CD4-positive, alpha-beta T cell treated with Interleukin-12 subunit alpha and Interleukin-12 subunit beta, for 1 hour (primary cell): Measurements from ENCODE around the gene BRAF.
"Not testable (repeated sequence)": the region's sequence is repeated elsewhere in the genome, so short reads cannot be mapped to it uniquely, and the experiment has no call there.

Experiments
- DNase-seq: peaks from one replicate; pipeline ENCODE4 v3.0.0-alpha.2; 2020

BRAF gene

DNA sequence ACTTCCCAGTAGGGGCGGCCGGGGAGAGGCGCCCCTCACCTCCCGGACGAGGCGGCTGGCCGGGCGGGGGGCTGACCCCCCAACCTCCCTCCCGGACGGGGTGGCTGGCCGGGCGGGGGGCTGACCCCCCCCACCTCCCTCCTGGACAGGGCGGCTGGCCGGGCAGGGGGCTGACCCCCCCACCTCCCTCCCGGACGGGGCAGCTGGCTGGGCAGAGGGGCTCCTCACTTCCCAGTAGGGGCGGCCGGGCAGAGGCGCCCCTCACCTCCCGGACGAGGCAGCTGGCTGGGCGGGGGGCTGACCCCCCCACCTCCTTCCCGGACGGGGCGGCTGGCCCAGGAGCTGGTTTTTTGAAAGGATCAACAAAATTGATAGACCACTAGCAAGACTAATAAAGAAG is 161.6 kb downstream of the BRAF start:
- DNase-seq, result not testable (repeated sequence)

DNA sequence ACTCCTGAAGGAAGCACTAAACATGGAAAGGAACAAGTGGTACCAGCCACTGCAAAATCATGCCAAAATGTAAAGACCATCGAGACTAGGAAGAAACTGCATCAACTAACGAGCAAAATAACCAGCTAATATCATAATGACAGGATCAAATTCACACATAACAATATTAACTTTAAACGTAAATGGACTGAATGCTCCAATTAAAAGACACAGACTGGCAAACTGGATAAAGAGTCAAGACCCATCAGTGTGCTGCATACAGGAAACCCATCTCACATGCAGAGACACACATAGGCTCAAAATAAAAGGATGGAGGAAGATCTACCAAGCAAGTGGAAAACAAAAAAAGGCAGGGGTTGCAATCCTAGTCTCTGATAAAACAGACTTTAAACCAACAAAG is 163.4 kb downstream of the BRAF start:
- DNase-seq, result not testable (repeated sequence)

DNA sequence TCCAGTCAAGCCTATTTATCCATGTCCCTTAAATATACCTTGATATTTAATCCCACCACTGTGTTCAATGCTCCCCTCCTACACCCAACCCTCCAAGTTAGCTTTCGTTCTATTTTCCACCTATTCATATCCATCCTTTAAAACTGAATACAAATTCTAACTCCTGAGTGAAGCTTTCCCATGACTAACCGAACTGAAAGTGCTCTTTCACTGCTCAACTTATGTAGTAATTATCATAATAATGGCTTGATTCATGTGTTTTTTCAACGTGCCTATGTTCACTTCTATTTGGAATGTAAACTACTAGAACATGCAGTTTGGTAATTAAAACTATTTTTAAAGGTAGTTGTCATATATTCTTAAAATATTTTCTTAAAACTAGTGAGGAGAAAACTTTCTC is 170.2 kb downstream of the BRAF start:
- DNase-seq, result no peak

DNA sequence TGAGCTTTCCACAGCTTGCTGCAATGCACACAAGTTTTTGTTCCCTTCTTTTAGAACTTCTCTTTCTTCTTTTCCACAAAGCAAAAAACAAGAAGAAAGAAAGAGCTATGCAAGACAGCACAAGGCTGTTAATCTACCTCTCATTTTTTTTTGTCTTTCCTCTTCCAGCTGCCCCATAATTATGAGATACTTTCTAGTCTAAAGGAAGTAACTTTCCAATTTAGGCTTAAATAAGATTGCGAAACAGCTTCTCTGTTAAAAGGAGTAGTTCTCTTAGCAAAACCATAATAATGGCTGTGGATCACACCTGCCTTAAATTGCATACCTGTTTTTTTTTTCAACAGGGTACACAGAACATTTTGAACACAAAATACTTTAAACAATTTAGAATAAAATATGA is 172.2 kb downstream of the BRAF start:
- DNase-seq, result no peak

DNA sequence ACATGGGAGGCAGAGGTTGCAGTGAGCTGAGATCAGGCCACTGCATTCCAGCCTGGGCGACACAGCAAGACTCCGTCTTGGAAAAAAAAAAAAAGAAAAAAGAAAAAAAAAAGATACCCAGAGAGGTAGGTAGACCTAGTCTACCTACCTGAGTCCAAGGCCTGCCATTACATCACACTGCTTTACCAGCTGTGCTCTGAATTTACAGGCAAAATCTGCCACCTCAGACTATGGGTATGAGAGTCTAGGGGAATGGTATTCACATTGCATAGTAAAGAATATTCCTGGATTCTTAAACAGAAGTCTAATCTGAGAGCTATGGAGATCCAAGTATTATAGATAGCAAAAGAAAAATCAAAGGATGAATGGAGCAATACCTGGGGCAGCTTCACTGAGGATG is 178.0 kb downstream of the BRAF start:
- no peak for DNase-seq

DNA sequence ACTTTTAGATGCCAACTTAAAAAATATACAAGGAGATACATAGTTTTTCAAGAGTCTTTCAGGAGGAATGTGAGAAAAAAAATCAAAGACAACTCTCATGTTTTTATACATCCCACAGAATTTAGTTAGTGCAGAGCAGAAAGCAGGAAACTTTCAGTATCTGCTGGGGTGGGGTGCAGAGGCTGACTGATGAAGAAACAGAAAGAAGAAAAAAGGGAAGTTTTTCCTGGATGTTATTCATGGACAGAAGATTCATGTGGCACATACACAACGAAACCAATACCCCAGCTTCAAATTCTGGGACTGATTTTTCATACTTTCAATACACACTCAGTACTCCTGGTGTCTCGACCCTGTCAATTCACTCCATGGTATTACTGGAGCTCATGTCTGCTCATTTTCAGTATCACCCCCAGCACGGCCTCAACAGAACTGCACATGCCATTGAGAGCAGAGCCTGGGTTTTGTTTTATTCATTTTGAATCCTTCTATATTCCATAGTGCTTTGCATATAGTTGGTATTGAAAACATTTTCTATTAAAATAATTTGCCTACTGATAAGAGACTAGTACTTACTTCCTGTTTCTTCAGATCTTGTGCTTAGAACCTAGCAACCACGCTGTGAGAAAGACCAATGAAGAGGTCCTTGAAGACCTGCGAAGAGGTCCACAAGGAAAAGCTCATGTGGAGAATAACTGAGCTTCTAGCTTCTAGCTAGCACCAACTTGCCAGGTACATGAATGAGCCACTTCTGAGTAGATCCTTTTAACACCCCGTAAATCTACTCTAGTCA is 179.3 kb downstream of the BRAF start:
- DNase-seq, result no peak

DNA sequence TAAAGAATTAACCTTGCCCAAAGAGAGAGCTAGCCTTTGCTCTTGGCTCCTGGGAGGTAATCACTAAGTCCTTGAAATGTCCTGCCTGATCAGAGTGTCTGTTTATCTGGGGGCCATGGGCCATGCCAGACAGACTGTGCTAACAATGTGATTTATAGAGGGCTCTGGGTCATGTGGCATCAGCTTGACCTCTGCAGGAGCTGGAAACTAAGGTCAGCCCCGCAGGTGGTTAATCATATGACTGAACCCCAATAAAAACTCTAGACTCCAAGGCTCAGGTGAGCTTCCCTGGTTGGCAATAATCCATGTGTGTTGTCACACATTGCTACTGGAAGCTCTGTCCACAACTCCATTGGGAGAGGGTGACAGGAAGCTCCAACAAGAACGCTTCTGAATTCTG is 180.7 kb downstream of the BRAF start:
- no peak for DNase-seq

DNA sequence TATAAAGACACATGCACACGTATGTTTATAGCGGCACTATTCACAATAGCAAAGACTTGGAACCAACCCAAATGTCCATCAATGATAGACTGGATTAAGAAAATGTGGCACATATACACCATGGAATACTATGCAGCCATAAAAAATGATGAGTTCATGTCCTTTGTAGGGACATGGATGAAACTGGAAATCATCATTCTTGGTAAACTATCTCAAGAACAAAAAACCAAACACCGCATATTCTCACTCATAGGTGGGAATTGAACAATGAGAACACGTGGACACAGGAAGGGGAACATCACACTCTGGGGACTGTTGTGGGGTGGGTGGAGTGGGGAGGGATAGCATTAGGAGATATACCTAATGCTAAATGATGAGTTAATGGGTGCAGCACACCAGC is 181.5 kb downstream of the BRAF start:
- DNase-seq, result not testable (repeated sequence)

DNA sequence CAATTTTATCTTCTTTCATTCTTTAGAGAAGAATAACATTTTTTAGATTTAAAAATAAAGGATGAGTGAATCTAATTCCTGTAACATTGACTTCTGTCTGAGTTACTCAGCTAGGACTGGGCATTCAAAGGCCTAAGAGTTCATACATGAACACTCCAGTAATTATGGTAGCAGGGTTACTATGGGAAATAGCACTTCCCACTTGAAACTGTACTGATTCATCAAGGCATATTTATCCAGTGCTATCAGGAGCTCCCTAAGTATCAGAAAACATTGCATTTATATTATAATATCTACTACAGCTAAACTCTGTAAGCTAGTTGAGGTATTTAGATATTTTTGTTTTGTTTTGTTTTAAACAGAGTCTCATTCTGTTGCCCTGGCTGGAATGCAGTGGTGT is 186.4 kb downstream of the BRAF start:
- no peak for DNase-seq

DNA sequence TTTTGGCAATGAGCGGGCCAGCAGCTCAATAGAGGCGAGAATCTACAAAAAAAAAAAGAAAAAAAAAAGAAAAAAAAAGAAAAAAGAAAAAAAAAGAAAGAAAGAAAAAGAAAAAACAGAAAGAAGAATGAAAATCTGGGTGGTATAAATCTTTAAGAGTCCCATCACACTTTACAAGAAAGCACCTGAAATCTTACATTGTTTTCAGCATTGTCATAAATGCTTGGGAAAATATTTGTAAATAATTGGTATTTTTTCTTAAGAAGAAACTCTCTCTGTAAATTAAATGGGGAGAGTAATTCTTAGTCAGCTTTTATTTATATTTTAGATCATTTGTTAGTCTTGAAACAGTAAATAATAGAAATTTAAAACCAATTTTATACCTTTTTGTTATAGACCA is 190.0 kb downstream of the BRAF start:
- no peak for DNase-seq

DNA sequence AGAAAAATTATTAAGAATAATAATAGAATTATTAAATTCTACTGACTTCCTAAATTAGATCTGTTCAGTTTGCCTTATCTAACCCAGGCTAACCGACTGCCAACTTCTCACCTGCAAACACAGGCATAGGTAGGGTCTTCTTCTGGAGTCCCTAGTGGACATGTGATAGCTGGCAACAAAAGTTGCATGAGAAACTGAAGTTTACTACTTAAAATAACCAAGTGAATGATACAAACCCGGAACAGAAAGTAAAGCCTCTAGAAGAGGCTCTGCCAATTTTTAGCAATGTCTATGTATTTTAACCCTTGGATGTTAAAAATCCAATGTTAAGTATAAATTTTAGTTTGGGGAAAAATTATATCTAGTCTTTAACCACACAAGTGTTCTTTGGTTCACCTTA is 190.6 kb downstream of the BRAF start:
- DNase-seq, result no peak

DNA sequence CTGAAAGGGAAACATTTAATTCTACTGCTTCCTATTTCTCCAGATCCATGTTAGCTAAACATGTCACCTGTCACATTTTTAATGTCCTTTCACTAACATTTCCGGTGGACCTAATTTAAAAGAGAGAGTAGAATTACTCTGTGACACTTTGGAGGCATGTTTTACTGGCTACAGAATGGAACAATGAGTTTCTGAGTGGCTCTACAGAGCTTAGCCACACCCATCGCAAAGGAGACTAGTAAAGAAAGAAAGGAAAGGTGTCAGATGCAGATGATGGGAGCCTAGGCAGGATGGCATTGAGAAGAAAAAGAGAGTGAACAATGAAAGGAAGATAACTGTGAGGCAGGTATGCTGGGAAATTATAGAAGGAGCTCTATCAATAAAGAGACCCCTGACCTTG is 192.3 kb downstream of the BRAF start:
- DNase-seq, result no peak

DNA sequence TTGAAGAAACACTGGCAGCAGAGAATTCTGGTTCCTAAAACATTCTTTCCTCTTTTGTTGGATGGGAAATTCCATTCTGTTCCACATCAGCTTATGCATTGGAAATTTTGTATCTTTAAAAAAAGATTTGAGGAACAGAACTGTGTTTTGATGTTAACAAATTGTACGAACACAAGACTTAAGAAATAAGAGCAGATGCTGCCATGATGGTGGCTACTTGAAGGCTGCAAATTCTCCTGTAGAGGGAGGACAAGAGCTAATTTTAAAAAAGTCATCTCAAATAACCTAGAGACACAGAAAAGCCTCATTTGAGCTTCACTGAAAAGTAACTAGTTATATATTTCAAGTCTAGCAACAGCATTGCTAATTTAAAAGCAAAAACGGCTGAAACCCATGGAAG is 198.4 kb downstream of the BRAF start:
- no peak for DNase-seq

DNA sequence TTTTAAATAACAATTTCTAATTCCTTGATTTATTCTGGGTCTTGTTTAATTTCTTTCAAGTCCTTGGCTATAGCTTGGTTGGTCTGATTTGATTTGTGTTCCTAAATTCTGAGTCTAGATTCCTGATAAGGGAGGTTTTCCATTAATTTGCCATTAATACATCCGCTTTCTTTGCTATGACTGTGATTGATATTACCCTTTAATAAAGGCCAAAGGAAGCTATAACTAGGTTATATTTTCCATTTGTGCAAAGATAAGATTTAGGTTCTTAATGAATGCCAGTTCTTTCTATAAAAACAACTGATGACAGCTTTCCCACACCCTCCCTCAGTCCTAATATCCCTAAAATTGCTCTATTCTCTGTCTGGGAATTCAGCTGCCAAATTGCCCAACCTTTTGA is 200.0 kb downstream of the BRAF start:
- no peak for DNase-seq

DNA sequence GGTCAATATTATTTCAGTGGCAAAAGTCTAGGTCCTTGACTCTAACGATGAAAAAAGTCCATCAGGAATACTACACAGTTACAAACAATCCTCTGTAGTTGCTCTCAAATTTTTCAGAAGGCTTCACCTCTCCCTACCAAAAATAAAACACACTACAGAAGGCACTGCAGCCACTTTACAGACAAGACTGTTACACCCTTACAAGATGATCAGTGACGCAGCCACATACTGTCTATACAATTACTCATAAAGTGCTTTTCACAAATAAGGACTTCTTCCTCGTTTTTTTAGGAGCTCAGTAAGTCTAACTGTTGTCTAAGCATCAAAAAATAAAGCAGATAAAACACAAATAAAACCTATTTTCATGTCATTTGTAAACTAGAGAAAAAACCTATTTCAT is 201.2 kb downstream of the BRAF start:
- no peak for DNase-seq

DNA sequence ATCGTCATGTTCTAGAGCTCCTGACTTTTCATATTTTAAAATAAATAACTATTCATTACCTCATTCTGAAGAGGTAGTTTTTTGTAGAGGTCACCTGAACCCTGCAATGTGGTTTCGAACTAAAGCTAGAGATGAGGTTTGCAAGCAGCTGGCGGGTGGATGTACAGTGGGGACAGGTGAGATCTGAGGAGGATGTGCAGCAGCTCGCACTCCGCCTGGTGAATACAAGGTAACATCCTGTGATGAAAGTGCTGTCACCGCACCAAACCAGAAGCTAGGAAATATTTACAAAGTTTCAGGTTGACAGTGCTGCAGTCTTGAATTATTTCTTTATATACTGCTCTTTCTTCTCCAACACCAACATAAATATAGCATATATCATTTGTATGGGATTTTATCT is 201.7 kb downstream of the BRAF start:
- DNase-seq, result peak; percentile 34

DNA sequence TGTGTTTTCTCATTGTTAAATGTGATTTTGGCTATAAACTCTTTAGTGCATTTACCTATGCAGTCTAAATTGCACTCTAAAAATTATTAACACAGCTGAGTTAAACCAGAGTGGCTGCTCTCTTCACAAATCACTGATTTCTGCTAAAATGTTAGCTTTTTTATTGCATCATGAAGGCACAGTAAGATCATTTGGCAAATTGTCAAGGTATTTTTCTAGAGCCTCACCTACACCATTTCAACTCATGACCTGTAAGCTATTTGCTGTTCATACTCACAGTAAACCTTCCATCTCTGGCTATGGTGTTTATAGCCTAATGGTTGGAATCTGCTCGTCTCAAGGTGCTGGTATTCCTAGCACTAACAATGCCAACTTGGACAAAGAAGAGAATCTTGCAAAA is 202.5 kb downstream of the BRAF start:
- DNase-seq, result no peak

DNA sequence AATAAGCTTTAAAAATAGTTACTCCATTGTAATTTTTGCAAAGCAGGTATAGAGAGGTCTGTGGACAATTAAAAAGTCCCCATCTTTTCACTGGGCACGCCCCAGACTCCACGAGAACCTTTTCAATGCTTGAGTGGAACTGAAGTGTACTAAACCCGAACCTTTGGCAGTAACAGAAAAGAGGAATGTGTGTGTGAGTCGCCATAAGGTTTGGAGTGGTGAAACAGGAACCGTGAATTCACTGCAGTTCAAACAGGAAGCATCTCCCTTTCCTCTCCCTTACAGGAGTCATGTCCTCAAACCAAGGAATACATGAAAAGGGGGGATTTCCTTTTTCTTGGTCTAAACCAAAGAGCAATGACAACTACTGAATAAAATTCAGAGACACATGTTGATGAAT is 205.0 kb downstream of the BRAF start:
- no peak for DNase-seq

DNA sequence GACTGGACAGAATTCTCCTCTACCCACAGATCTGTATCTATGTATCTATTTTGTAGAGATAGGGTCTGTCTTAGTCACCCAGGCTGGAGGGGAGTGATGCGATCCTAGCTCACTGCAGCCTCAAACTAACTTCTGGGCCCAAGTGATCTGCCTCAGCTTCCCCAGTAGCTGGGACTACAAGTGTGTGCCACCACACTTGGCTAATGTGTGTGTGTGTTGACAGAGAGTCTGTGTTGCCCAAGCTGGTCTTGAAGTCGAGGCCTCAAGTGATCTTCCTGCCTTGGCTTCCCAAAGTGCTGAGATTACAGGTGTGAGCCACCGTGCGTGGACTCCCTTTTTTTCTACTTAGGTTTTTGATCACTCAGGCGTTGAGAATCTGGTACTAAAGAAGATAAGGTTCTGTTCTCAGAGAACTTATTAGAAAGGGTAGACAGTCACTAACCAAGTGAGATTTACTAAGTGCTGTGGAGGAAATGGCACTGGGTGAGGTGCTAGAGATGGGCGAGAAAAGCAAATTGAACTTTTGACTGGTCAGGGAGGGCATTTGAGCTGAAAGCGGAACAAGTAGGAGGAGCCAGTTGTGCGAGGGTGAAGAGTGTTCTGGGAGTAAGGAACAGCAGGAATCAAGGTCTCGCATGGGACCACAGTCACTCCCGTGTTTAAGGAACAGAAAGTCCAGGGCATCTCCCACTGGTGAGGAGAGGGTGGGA is 210.2 kb downstream of the BRAF start:
- DNase-seq, result peak; percentile 13

DNA sequence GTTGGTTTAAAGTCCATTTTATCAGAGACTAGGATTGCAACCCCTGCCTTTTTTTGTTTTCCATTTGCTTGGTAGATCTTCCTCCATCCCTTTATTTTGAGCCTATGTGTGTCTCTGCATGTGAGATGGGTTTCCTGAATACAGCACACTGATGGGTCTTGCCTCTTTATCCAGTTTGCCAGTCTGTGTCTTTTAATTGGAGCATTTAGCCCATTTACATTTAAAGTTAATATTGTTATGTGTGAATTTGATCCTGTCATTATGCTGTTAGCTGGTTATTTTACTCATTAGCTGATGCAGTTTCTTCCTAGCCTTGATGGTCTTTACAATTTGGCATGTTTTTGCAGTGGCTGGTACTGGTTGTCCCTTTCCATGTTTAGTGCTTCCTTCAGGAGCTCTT is 212.3 kb downstream of the BRAF start:
- not testable (repeated sequence) for DNase-seq

DNA sequence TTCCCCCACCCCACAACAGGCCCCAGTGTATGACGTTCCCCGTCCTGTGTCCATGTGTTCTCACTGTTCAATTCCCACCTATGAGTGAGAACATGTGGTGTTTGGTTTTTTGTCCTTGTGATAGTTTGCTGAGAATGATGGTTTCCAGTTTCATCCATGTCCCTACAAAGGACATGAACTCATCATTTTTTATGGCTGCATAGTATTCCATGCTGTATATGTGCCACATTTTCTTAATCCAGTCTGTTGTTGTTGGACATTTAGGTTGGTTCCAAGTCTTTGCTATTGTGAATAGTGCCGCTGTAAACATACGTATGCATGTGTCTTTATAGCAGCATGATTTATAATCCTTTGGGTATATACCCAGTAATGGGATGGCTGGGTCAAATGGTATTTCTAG is 216.0 kb downstream of the BRAF start:
- not testable (repeated sequence) for DNase-seq

DNA sequence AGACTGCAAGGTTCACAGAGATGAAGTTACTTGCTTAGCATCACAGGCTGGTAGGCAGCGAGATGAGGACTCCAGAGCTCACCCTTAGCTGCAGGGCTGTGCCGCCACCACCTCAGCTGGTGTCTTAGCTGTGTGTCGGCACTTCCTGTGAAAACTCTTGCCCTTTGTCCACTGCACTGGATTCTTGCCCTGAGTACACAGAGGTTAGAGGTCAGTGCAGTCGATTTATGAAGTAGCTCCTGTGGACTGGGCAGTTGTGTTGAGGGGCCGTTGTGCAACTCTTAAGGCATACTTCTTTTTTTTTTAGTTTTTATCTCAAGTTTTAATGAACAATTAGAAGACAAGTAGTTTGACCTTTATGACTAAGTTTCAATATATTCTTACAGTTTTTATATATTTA is 217.6 kb downstream of the BRAF start:
- no peak for DNase-seq

DNA sequence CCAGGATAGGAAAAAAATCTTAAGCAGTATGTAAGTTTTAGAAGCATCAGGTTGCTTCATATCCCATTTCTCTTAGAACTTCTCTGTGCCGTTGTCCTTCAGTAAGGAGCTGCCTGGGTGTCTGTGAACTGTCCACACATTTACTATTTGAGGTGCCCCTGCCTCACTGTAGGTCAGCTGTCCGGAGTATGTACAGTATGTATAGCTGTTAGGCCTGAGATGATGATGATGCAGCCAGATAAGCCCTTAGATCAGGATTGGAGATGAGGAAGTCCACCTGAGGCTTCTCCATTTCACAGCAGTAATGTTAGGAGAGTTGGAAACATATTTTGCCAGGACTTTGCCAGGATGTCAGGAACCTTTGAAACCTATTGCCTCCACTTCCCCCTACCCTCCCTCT is 220.5 kb downstream of the BRAF start:
- DNase-seq, result no peak

DNA sequence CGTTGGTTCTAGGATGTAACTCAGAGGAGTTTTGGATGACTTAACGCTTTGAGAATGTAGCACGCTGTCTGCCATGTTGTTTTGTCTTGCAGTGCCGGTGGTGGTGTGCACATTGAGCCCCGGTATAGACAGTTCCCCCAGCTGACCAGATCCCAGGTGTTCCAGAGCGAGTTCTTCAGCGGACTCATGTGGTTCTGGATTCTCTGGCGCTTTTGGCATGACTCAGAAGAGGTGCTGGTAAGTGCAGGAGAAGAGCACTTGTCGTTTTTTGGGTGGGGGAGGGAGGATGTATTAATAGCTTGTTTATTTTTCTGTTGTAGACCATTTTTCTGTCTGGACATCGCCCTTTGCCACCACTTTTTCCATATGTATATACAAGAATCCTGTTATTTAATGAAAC is 222.0 kb downstream of the BRAF start:
- DNase-seq, result no peak

DNA sequence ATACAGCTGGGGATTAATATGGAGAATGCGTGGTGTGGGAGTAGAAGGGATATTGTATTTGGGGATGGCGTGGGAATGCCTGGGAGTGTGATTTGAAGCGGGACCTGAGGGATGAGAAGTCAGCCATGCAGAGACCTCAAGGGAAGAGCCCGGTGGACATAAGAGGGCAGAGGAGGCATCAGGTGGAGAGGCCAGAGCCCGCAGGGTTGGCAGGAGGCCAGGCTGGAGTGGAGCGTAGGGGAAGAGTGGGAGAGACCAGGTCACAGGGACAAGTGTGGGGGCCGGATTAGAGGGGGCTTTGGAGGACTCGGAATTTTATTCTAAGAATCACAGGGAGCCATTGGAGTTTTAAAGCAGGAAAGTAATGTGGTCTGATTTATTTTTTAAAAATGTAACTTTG is 226.3 kb downstream of the BRAF start:
- DNase-seq, result no peak
